ENCODE measurements around the gene SLC25A39. TPM values are rescaled to one million over a fixed set of nuclear protein-coding genes. Genes with fewer than 3 reads are reported as not detected.

Gene SLC25A39
- total RNA-seq, 1 donor from 2014 or later = 76.8 TPM

GRCh38 chr17:44360826-44361225 lies 36.2 kb upstream of the SLC25A39 start:
- DNase-seq (no peak), ATAC-seq (no peak)
- Histone ChIP-seq H3K4me1 (peaks cover 12% of the 10 kb centered on the region), H3K27ac (no peak overlapping the region), H3K36me3 (no peaks in the 10 kb centered on the region), H3K4me3 (no peak overlapping the region), H3K9me3 (no peaks in the 10 kb centered on the region), H3K27me3 (no peaks in the 10 kb centered on the region)
- TF ChIP-seq CTCF (IDR thresholded peaks at IDR 0.05) = no peak
- intact Hi-C loops (cut with DNase I) = no loop called here

- DNase-seq (no peak), ATAC-seq (no peak)
- Histone ChIP-seq H3K27me3 (no peaks in the 10 kb centered on the region), H3K4me1 (peaks cover 12% of the 10 kb centered on the region), H3K4me3 (no peak overlapping the region), H3K36me3 (no peaks in the 10 kb centered on the region), H3K9me3 (no peaks in the 10 kb centered on the region), H3K27ac (no peak overlapping the region)
- intact Hi-C loops (cut with DNase I) = no loop called here
- no peak for TF ChIP-seq CTCF (IDR thresholded peaks at IDR 0.05)
Measured at GRCh38 chr17:44360144-44360533, 35.5 kb upstream of the SLC25A39 start.

- no peak for ATAC-seq
- TF ChIP-seq CTCF (IDR thresholded peaks at IDR 0.05) = no peak
- H3K27ac ChIP-seq = no peak overlapping the region
- no peak overlapping the region for H3K4me3 ChIP-seq
- no peaks in the 10 kb centered on the region for H3K9me3 ChIP-seq
- intact Hi-C loops (cut with DNase I) = no loop called here
- no peak for DNase-seq
- no peaks in the 10 kb centered on the region for H3K27me3 ChIP-seq
- no peaks in the 10 kb centered on the region for H3K36me3 ChIP-seq
- H3K4me1 ChIP-seq = peaks cover 12% of the 10 kb centered on the region
Measured at GRCh38 chr17:44359458-44360143, 35.0 kb upstream of the SLC25A39 start.

- ATAC-seq = no peak
- no peaks in the 10 kb centered on the region for H3K36me3 ChIP-seq
- no peak overlapping the region for H3K4me3 ChIP-seq
- H3K27me3 ChIP-seq = no peaks in the 10 kb centered on the region
- intact Hi-C loops (cut with DNase I) = no loop called here
- H3K9me3 ChIP-seq = no peaks in the 10 kb centered on the region
- no peak overlapping the region for H3K27ac ChIP-seq
- no peak for DNase-seq
- TF ChIP-seq CTCF (IDR thresholded peaks at IDR 0.05) = no peak
- peaks cover 10% of the 10 kb centered on the region for H3K4me1 ChIP-seq
Measured at GRCh38 chr17:44359006-44359405, 34.4 kb upstream of the SLC25A39 start.

- H3K27ac ChIP-seq = no peak overlapping the region
- no peaks in the 10 kb centered on the region for H3K27me3 ChIP-seq
- peaks cover under 1% of the 10 kb centered on the region for H3K36me3 ChIP-seq
- intact Hi-C loops (cut with DNase I) = no loop called here
- no peaks in the 10 kb centered on the region for H3K9me3 ChIP-seq
- no peak for TF ChIP-seq CTCF (IDR thresholded peaks at IDR 0.05)
- ATAC-seq (no peak), DNase-seq (no peak)
- no peak overlapping the region for H3K4me3 ChIP-seq
- peaks cover 4% of the 10 kb centered on the region for H3K4me1 ChIP-seq
Measured at GRCh38 chr17:44358066-44358465, 33.4 kb upstream of the SLC25A39 start.

- DNase-seq (no peak), ATAC-seq (no peak)
- Histone ChIP-seq H3K4me3 (no peak overlapping the region), H3K9me3 (no peaks in the 10 kb centered on the region), H3K36me3 (peaks cover 19% of the 10 kb centered on the region), H3K27ac (no peak overlapping the region), H3K4me1 (no peaks in the 10 kb centered on the region), H3K27me3 (no peaks in the 10 kb centered on the region)
- TF ChIP-seq CTCF (IDR thresholded peaks at IDR 0.05) = no peak
- intact Hi-C loops (cut with DNase I) = no loop called here
Measured at GRCh38 chr17:44356241-44356640, 31.6 kb upstream of the SLC25A39 start.

Data from upper lobe of right lung (tissue), 1 donor.